Right renal cortex interstitium (tissue), 3 donors: Measurements from ENCODE around the gene ARSI. TPM values are rescaled to one million over a fixed set of nuclear protein-coding genes. Genes with fewer than 3 reads are reported as not detected.

Experiments
- DNase-seq, 3 donors: peaks; one replicate each; pipeline ENCODE4 v3.0.0-alpha.2; 2013; ENCODE audit warnings: low read depth in 3 of 3, low spot score in 2 of 3
- polyA plus RNA-seq, 3 donors: library from polyadenylated mRNA; unstranded; fragments of 120-200 nt; gene quantifications; one replicate each; pipeline ENCODE4 v1.2.1, GENCODE V29; 2013; ENCODE audit not compliant: insufficient read length in 3 of 3

Gene ARSI
- polyA plus RNA-seq, 3 donors, result 2.6 to 3.2 (median 2.7) TPM

DNA sequence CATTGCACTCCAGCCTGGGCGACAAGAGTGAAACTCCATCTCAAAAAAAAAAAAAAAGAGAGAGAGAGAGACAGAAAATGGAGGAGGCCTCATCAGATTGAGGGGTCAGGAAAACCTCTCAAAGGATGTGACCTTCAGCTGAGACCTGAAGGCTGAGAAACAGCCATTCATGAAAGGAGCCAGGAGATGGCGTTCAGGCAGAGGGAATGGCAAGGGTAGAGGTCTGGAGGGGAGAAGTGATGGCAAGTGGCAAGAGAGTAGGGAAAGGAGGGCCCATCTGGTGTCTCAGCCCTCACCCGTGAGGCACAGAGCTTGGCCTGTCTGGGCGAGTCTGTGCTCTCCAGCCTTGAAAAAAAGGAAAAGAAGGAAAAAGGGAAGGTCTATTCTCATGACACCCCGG lies 30.2 kb downstream of the ARSI start:
- no peak for DNase-seq

GRCh38 chr5:150271923-150272322 lies 30.8 kb downstream of the ARSI start:
- no peak for DNase-seq

- no peak for DNase-seq
Measured at GRCh38 chr5:150271296-150271692, 31.4 kb downstream of the ARSI start.

DNA sequence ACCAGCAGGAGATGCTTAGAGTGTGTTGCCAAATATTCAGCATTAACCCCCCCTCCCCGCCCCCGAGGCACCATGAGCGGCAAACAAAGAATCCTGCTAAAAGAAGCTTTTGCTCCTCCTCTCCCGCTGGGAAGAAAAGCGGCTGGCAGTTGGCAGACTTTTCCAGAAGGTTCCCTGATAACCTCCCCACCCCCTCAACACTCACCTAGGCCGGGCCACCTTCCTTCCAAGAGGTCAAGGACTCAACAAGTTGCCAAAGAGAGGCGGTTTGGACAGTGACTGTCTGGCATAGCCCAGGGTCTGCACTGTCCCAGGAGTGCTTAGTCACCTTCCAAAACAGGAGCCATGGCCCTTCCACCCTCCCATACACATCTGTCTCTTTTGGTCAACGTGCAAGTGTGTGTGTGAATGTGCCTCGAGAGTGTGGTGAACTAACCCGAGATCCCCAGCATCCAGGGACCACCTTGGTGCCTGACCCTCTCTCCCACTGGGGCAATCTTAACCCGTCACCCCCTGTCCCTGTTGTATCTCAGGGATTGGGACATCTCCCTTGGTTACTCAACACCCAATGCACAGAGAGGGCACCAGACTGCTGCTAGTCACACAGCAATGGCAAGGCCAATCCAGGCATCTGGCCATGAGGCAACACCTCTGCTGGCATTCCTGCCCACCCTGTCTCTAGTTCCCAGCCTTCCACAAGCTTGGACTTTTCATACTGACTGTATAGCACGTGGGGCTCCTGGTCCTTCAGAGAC lies 32.0 kb downstream of the ARSI start:
- no peak for DNase-seq

DNA sequence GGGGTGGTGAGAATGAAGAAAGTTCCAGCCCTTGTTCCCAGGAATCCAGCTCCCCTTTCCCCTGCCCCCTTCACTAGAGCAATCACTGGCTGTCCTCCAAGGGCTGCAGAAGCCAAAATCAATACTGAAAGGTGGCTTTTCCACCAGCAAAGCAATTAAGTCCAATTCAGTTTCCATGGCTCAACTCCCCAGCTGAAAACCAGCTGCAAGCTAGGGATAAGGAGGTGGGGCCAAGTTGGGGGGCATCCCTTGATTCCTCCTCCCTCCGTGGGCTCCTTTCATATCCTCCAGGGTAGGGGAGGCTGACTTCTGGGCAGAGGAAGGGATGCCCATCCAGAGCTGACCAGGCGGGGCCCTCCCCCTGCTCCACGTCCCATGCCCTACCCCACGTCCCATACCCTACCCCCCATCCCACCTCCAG lies 35.8 kb downstream of the ARSI start:
- DNase-seq, result no peak

DNA sequence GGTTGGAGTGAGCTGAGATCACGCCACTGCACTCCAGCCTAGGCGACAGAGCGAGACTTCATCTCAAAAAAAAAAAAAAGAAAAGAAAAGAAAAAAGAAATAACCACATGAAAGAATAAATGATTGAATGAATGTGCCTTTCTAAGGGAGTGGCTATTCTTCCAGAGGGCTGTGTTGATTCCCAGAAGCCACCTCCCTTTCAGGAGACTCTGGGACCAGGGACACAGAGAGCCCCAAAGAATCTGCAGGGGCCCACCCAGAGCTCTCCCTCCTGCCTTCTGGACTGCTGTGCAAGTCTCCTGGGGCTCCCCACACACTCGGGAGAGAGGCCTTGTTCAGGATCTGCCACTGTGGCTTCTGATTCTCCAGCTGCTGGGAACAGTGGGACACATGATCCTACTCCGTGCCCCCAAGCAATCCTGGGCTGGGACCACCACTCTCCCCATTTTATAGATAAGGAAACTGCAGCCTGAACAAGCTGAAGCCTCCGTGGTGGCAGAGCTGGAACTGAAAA lies 36.8 kb downstream of the ARSI start:
- no peak for DNase-seq

DNA sequence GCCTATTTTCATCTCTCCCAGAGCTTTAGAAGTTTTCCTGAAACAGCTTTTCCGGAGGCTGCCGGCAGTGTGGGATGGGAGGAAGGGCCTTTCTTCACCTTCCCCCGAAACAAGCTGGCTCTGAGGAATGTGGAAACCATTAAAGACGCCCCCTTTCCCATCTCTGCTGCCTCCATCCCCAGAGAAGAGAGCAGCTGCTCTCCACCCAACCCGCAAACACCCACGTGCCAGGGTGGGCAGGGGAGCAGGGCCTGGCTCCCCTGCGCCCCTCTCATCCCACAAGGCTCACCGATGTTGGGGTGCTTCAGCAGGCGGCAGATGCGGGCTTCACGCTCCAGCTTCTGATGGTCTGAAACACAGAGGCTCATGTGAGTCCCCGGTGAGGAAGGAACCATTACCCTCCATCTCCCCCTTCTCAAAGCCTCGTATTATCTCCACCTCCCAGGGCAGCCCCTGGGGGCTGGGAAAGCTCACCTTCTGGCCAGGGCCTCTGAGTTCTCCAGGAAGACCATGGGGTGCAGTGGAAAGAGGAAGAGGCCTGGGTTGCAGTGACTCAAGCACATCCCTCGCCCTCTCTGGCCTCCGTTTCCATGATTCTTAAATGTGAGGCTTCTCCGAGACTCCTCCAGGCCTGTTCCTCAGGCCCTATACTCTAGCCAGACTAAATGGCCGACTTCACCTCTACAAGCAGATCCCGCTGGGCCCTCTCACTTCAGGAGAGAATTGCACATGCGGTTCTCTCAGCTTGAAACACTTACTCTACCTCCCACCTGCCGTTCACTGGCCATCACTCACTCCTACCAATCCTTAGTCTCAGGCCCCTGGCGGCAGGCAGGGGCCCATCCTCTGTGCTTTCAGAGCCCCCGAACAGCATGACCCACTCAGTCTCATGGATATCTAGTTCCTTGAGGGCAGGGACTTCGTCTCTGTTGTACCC lies 37.8 kb downstream of the ARSI start:
- no peak for DNase-seq

DNA sequence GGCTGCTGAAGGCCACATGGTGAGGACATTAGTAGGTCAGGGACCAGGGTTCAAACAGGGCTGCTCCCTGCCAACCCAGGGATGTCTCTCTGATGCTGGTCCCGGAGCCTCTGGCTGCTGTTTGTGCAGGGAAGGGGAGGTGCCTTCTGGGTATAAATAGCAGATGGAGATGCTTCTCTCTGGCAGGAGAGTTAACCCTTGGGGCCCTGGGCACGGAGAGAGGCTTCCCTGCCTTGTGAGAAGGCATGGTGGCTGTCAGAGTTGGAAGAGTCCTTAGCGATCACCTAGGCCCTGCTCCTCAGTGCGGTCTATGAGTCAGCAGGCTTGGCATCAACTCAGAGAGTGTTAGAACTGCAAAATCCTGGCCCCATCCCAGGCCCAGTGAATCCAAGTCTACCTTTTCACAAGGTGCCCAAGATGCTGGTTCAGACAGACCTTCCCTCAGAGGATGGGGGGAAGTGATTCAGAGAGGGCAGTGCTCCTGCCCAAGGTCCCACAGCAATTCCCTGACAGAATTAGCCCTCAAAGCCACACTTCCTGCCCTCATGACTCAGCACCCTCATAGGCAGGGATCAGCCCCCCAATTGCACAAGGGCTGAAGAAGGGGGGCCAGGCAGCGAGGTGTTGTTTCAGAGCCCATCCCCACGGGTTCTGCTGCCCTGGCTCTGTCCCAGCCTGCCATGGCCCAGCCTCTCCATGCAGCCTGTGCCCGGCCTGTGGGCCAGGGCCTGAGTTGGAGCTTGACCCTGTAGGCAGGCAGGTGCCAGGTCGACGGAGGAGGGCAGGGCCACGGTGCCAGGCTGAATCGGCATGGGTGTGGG lies 38.7 kb downstream of the ARSI start:
- DNase-seq, result no peak

GRCh38 chr5:150263375-150263775 lies 39.3 kb downstream of the ARSI start:
- DNase-seq, result no peak

- no peak for DNase-seq
Measured at GRCh38 chr5:150262502-150262901, 40.2 kb downstream of the ARSI start.

DNA sequence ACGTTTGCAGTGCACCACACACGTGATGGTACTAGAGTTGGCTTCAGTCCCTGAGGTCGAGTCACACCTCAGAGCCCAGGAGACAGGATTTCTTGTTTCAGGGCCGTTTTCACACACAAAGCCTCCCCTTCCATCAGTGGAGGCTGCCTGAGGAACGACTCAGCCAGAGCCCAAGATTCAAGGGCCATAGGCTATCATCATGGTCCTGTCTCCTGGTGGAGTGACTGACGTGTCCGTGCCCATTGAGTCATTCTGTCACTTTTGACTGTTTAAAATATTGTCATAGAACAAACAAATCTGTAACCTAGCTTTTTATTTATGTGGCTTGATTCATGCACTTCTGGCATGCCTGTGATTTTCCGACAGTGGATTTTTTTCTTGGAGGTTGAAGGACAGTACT lies 41.5 kb downstream of the ARSI start:
- no peak for DNase-seq

GRCh38 chr5:150258130-150258529 lies 44.6 kb downstream of the ARSI start:
- DNase-seq, result no peak

- no peak for DNase-seq
Measured at GRCh38 chr5:150257424-150257823, 45.3 kb downstream of the ARSI start.

- DNase-seq, result no peak
Measured at GRCh38 chr5:150256410-150257064, 46.2 kb downstream of the ARSI start.

GRCh38 chr5:150255659-150256409 lies 46.9 kb downstream of the ARSI start:
- no peak for DNase-seq

- no peak for DNase-seq
Measured at GRCh38 chr5:150254774-150255173, 47.9 kb downstream of the ARSI start.

DNA sequence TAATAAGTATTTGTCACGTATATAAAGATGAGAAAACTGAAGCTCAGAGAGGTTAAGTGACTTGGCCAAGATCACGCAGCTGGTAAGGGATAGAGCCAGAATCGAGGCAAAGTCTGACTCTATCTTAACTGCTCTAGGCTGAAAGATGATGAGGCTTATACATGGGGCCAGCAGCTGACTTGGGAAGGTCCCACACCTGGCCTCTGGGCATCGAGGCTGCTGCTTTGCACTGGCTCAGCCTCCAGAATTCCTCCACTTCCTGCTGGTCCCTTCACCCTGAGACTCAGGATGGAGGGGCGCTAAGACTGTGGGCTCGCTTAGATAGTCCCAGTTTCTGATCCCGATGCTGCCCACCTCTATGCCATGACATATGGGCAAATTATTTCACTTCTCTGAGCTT lies 48.3 kb downstream of the ARSI start:
- no peak for DNase-seq

DNA sequence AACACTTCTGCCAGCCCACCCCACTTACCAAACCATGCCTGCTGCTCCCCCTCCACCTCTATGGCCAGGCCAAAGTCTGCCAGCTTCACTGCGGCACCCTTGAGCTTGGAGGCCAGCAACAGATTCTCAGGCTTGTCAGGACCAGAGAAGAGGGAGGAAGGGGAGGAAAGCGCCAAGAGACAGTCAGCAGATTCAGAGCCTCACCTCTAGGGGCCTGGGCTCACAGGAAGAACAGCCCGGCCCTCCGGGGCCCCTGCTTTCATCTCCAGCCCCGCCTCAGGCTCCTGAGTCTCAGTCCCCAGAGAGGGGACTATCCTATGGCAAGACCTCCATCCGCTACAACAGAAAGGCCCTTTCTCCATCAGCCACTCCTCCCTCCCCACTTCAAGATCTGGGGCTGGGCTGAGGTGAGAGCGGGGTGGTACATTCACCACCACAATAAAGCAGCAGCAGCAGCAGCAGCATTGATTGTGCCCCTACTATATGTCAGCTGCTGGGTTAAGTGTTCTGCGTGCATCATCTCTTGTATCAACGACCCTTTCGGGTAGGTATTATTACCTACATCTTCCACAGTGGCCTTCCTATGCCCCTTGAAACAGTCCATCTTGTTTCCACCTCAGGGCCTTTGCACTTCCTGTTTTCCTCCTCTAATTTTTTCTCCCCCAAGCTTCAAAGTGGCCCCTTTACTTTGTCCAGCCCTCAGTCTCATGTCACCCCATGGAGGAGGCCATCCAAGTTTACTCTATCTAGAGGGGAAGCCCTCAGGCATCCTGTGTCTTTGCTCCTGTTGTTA lies 49.1 kb downstream of the ARSI start:
- DNase-seq, result no peak

DNA sequence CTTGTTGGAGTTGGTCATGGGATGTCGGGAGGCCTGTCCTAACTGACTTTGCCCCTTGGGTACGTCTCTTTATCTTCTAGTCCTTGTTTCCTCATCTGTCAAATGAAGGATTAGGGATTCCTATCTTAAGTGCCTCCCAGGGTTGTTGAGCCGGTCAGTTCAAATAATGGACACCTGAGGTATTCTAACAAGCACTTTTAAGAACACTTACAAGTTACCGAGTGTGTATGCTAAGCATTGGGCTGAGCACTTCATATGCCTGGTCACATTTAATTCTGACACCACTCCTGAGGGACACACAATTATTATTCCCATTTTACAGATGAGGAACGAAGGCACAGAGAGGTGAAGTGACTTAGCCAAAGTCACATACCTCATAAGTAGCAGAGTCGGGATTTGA lies 50.2 kb downstream of the ARSI start:
- no peak for DNase-seq
